ENCODE measurements around the gene THSD4. TPM values are rescaled to one million over a fixed set of nuclear protein-coding genes. Genes with fewer than 3 reads are reported as not detected.

Gene THSD4
- polyA plus RNA-seq, 1 donor (not counting 4 experiments of a cell fraction or from before 2014, with no cell fraction given) = 24.5 TPM

- Histone ChIP-seq H3K9me1 (ENCODE audit: control insufficient read depth, extremely low read depth, insufficient read depth, low read length) (no peaks in the 10 kb centered on the region), H3K4me1 (ENCODE audit: control insufficient read depth, extremely low read depth, insufficient read depth, low read length) (peaks cover 4% of the 10 kb centered on the region), H3K79me2 (ENCODE audit: control insufficient read depth, insufficient read depth, low read length) (no peaks in the 10 kb centered on the region), H3K9me3 (ENCODE audit: control insufficient read depth, low read depth, low read length) (no peaks in the 10 kb centered on the region), H3K36me3 (ENCODE audit: control insufficient read depth in 2 of 2, extremely low read depth in 1 of 2, insufficient read depth in 2 of 2, low read length in 2 of 2) (peaks cover 17 to 19% of the 10 kb centered on the region in 2 experiments), H3K27me3 (ENCODE audit: control insufficient read depth, extremely low read depth, insufficient read depth, low read length) (no peaks in the 10 kb centered on the region), H4K20me1 (ENCODE audit: control insufficient read depth, extremely low read depth, insufficient read depth, low read length) (no peaks in the 10 kb centered on the region), H3K9ac (ENCODE audit: control insufficient read depth, extremely low read depth, insufficient read depth, low read length) (no peak overlapping the region), H3K4me2 (ENCODE audit: control insufficient read depth, extremely low read depth, insufficient read depth, low read depth, low read length) (no peak overlapping the region), H2AFZ (ENCODE audit: control insufficient read depth, low read length) (no peak overlapping the region), H3K4me3 (ENCODE audit: control insufficient read depth in 2 of 3, extremely low read depth in 1 of 3, insufficient read depth in 2 of 3, low read depth in 1 of 3, low read length in 3 of 3) (no peak overlapping the region), H3K27ac (ENCODE audit: control insufficient read depth, insufficient read depth, low read length) (no peak overlapping the region)
- DNase-seq (ENCODE audit: low read depth, low spot score) = no peak
- no peak for TF ChIP-seq EZH2 (IDR thresholded peaks at IDR 0.05; ENCODE audit: low read length)
- TF ChIP-seq, protein P1, sequence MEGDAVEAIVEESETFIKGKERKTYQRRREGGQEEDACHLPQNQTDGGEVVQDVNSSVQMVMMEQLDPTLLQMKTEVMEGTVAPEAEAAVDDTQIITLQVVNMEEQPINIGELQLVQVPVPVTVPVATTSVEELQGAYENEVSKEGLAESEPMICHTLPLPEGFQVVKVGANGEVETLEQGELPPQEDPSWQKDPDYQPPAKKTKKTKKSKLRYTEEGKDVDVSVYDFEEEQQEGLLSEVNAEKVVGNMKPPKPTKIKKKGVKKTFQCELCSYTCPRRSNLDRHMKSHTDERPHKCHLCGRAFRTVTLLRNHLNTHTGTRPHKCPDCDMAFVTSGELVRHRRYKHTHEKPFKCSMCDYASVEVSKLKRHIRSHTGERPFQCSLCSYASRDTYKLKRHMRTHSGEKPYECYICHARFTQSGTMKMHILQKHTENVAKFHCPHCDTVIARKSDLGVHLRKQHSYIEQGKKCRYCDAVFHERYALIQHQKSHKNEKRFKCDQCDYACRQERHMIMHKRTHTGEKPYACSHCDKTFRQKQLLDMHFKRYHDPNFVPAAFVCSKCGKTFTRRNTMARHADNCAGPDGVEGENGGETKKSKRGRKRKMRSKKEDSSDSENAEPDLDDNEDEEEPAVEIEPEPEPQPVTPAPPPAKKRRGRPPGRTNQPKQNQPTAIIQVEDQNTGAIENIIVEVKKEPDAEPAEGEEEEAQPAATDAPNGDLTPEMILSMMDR (optimal IDR thresholded peaks at IDR 0.05 in 1 of 3, IDR thresholded peaks at IDR 0.05 in 1 of 3, conservative IDR thresholded peaks at IDR 0.05 in 1 of 3; ENCODE audit: extremely low read depth in 1 of 3, insufficient read depth in 2 of 3, low read length in 3 of 3) = no peak
- dilution Hi-C loops (cut with MboI; ENCODE audit: extremely low pct_ligation_motif_present, low sequenced_read_pairs) = no loop called here
- FAIRE-seq = peak; percentile 49
These were observed 233.3 kb downstream of the THSD4 start for GRCh38 chr15:71348597-71348996.

- no peak for FAIRE-seq
- no peak for DNase-seq (ENCODE audit: low read depth, low spot score)
- Histone ChIP-seq H3K27ac (ENCODE audit: control insufficient read depth, insufficient read depth, low read length) (no peak overlapping the region), H3K79me2 (ENCODE audit: control insufficient read depth, insufficient read depth, low read length) (no peaks in the 10 kb centered on the region), H3K36me3 (ENCODE audit: control insufficient read depth in 2 of 2, extremely low read depth in 1 of 2, insufficient read depth in 2 of 2, low read length in 2 of 2) (peaks cover 17 to 19% of the 10 kb centered on the region in 2 experiments), H3K9me3 (ENCODE audit: control insufficient read depth, low read depth, low read length) (no peaks in the 10 kb centered on the region), H3K4me3 (ENCODE audit: control insufficient read depth in 2 of 3, extremely low read depth in 1 of 3, insufficient read depth in 2 of 3, low read depth in 1 of 3, low read length in 3 of 3) (no peak overlapping the region), H3K4me2 (ENCODE audit: control insufficient read depth, extremely low read depth, insufficient read depth, low read depth, low read length) (no peak overlapping the region), H3K9me1 (ENCODE audit: control insufficient read depth, extremely low read depth, insufficient read depth, low read length) (no peaks in the 10 kb centered on the region), H3K9ac (ENCODE audit: control insufficient read depth, extremely low read depth, insufficient read depth, low read length) (no peak overlapping the region), H2AFZ (ENCODE audit: control insufficient read depth, low read length) (no peak overlapping the region), H3K4me1 (ENCODE audit: control insufficient read depth, extremely low read depth, insufficient read depth, low read length) (peaks cover 7% of the 10 kb centered on the region), H3K27me3 (ENCODE audit: control insufficient read depth, extremely low read depth, insufficient read depth, low read length) (no peaks in the 10 kb centered on the region), H4K20me1 (ENCODE audit: control insufficient read depth, extremely low read depth, insufficient read depth, low read length) (no peaks in the 10 kb centered on the region)
- dilution Hi-C loops (cut with MboI; ENCODE audit: extremely low pct_ligation_motif_present, low sequenced_read_pairs) = no loop called here
- TF ChIP-seq EZH2 (IDR thresholded peaks at IDR 0.05; ENCODE audit: low read length) = no peak
- TF ChIP-seq, protein P1 (optimal IDR thresholded peaks at IDR 0.05 in 1 of 3, IDR thresholded peaks at IDR 0.05 in 1 of 3, conservative IDR thresholded peaks at IDR 0.05 in 1 of 3; ENCODE audit: extremely low read depth in 1 of 3, insufficient read depth in 2 of 3, low read length in 3 of 3) = no peak
These were observed 234.1 kb downstream of the THSD4 start for GRCh38 chr15:71349336-71349735.
